GM12801 (cell line): ENCODE measurements around the gene RREB1.

ENCODE experiments used
- CTCF ChIP-seq: IDR thresholded peaks from one replicate; pipeline ENCODE4 v1.5.1; 2011; ENCODE audit warnings: control low read depth; ENCODE audit not compliant: insufficient read length; ENCODE audit errors: extremely low read depth

RREB1 gene

GRCh38 chr6:7196019-7196402 lies 88.2 kb downstream of the RREB1 start:
- TF ChIP-seq CTCF = no peak

GRCh38 chr6:7196685-7197283 lies 89.0 kb downstream of the RREB1 start:
- no peak for TF ChIP-seq CTCF

- no peak for TF ChIP-seq CTCF
Measured at GRCh38 chr6:7197747-7198146, 90.0 kb downstream of the RREB1 start.

- TF ChIP-seq CTCF = no peak
Measured at GRCh38 chr6:7198833-7199800, 91.4 kb downstream of the RREB1 start.

GRCh38 chr6:7200598-7201443 lies 93.1 kb downstream of the RREB1 start:
- TF ChIP-seq CTCF = no peak

- TF ChIP-seq CTCF = no peak
Measured at GRCh38 chr6:7201444-7201731, 93.6 kb downstream of the RREB1 start.
